BJ (cell line): ENCODE measurements around the gene TEX261. TPM values are rescaled to one million over a fixed set of nuclear protein-coding genes. Genes with fewer than 3 reads are reported as not detected.

ENCODE experiments used
- CTCF ChIA-PET: fragments of 350-600 bp; formaldehyde crosslinking; extraction: SDS; loops from one replicate; lab custom pipeline; 2021; ENCODE audit warnings: antibody characterized with exemption, inconsistent platforms; lab: Yijun Ruan, JAX
- POLR2A ChIA-PET: fragments of 300-600 bp; sonication (Branson Sonifier 250); formaldehyde crosslinking; extraction: SDS; loops from one replicate; lab custom pipeline; 2021; ENCODE audit warnings: antibody characterized with exemption; lab: Charles Lee
- DNase-seq: peaks from one replicate; pipeline ENCODE4 v3.0.0-alpha.2; 2011; ENCODE audit warnings: low read depth
- H3K27me3 ChIP-seq: 2 replicates; pipeline ENCODE4 v1.6.0; 2011; ENCODE audit warnings: low read length; ENCODE audit not compliant: control insufficient read depth, insufficient read depth
- H3K36me3 ChIP-seq: 2 replicates; pipeline ENCODE4 v1.5.1; 2011; ENCODE audit warnings: low read length; ENCODE audit not compliant: control insufficient read depth, insufficient read depth
- H3K4me3 ChIP-seq: 2 replicates; pipeline ENCODE4 v1.5.1; 2011; ENCODE audit warnings: low read depth, mild to moderate bottlenecking, control low read depth, low read length
- polyA plus RNA-seq: library from polyadenylated mRNA; depleted of rRNA; stranded (reverse); fragments of >200 nt; gene quantifications from 2 replicates; pipeline ENCODE4 v1.2.3, GENCODE V29; 2011
- TF ChIP-seq, protein P1 (sequence below): IDR thresholded peaks from 2 replicates; pipeline ENCODE4 v1.5.1; 2011; ENCODE audit warnings: low read depth, mild to moderate bottlenecking, control low read depth, inconsistent platforms, low read length, moderate library complexity; ENCODE audit not compliant: insufficient read depth

Gene TEX261
- polyA plus RNA-seq, 1 experiment: 83.2 TPM

DNA sequence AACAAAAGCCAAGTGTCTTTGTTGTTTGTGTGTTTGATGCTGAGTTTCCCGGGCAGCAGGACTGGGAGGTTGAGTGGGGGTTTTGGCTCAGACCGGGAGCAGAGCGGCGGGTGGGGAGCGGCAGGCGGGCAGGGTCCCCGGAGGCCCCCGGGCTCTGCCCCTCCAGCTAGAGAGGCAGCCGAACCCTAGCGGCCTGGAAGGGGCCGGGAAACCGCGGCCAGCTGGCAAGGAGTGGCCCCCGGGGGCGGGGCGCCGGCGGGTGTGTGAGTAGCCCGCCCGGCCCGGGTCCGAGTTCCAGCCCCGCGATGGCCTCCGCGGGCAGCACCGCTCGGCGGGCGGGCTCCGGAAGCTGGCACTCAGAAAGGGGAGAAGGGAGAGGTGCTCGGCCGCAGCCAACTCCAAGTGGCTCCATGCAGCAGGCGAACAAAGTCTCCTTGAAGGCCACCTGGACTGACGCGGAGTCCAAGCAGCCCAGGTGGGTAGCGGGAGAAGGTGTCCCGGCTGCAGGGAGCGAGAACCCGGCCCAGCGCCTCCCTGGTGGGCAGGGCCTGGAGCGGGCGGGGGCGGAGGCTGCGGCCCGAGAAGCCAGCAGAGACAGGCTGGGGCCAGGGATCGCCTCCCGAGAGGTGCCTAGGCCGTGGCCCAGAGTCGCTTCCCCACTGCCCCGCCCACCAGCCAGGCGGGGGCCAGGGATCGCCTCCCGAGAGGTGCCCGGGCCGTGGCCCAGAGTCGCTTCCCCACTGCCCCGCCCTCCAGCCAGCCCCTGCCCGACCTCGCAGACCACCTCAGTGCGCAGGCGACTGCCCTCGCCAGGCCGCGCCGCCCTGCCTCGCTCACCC, 16.1 kb downstream of the TEX261 start, which contains the start of gene ANKRD53:
TSS of gene ANKRD53 (plus strand) at position 290 of the 839 bp plus-strand sequence. CDS start at position 306, 16 bp downstream.
- POLR2A ChIA-PET: no interaction called here
- H3K36me3 ChIP-seq: 0 out of 2 replicates have a peak, but pooled peaks cover 1% of the 10 kb centered on the region
- CTCF ChIA-PET: interaction anchor here (0.6 to 4.6 kb wide), 15 partner anchors 8 to 116 kb away, joined by 3 to 44 read pairs (median 3); no protein-coding TSS in a partner anchor
- H3K27me3 ChIP-seq: no peaks in the 10 kb centered on the region
- H3K4me3 ChIP-seq: peak within 1 kb of the TSS; percentile 51
- DNase-seq: no peak
- TF ChIP-seq, protein P1, sequence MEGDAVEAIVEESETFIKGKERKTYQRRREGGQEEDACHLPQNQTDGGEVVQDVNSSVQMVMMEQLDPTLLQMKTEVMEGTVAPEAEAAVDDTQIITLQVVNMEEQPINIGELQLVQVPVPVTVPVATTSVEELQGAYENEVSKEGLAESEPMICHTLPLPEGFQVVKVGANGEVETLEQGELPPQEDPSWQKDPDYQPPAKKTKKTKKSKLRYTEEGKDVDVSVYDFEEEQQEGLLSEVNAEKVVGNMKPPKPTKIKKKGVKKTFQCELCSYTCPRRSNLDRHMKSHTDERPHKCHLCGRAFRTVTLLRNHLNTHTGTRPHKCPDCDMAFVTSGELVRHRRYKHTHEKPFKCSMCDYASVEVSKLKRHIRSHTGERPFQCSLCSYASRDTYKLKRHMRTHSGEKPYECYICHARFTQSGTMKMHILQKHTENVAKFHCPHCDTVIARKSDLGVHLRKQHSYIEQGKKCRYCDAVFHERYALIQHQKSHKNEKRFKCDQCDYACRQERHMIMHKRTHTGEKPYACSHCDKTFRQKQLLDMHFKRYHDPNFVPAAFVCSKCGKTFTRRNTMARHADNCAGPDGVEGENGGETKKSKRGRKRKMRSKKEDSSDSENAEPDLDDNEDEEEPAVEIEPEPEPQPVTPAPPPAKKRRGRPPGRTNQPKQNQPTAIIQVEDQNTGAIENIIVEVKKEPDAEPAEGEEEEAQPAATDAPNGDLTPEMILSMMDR: no peak

DNA sequence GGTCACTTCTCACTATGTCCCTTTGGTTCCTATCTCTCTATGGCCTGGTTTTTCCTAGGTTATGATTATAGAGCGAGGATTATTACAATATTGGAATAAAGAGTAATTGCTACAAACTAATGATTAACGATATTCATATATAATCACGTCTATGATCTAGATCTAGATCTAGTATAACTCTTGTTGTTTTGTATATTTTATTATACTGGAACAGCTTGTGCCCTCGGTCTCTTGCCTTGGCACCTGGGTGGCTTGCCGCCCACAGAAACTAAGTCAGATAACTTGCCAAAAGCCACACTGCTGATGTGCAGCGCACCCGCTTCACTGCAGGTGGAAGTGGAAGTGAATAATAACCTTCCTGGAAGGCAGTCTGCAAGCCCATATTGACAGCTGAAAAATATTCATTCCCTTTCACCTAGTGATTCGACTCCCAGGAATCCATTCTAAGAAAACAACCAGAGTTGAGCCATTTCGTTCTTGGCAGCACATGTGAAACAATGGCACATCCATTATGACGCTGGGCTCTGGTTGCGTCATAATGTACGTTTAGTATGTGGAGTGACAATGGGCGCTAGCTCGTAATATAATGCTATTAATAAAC, 17.0 kb downstream of the TEX261 start:
- TF ChIP-seq, protein P1: no peak
- DNase-seq: peak; percentile 24
- Histone ChIP-seq H3K36me3 (0 out of 2 replicates have a peak, but pooled peaks cover 1% of the 10 kb centered on the region), H3K27me3 (no peaks in the 10 kb centered on the region), H3K4me3 (peak overlapping the region; percentile 51)
- POLR2A ChIA-PET: interaction anchor here (0.6 kb wide), 2 partner anchors 30 to 187 kb away, joined by 3 to 15 read pairs; partner anchors contain the start of gene FIGLA
- CTCF ChIA-PET: interaction anchor here (0.7 to 4.6 kb wide), 13 partner anchors 9 to 106 kb away, joined by 3 to 44 read pairs (median 3); no protein-coding TSS in a partner anchor

DNA sequence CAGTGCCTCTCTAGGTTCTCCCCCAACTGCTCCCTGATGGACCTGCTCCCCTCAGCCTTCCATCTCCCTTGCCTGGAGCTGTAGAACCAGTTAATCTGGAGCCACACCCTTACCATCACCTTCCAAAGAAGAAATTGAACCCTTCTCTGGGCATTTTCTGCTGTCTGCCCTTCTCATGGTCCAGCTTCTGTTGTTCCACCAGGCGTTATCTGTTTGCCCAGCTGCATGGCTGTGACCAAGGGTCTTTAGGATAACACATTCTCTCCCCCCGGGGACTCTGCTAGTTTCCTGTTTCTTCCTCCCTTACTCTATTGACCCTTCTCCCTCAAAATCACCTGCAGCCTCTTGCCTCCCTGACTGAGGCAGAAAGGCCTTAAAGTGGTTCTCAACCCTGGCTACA, 19.4 kb downstream of the TEX261 start:
- DNase-seq: no peak
- POLR2A ChIA-PET: no interaction called here
- Histone ChIP-seq H3K36me3 (0 out of 2 replicates have a peak, but pooled peaks cover 1% of the 10 kb centered on the region), H3K27me3 (no peaks in the 10 kb centered on the region), H3K4me3 (no peak overlapping the region)
- CTCF ChIA-PET: interaction anchor here (1.1 to 3.3 kb wide), 5 partner anchors 9 to 104 kb away, joined by 3 to 26 read pairs (median 5); no protein-coding TSS in a partner anchor
- TF ChIP-seq, protein P1: no peak

DNA sequence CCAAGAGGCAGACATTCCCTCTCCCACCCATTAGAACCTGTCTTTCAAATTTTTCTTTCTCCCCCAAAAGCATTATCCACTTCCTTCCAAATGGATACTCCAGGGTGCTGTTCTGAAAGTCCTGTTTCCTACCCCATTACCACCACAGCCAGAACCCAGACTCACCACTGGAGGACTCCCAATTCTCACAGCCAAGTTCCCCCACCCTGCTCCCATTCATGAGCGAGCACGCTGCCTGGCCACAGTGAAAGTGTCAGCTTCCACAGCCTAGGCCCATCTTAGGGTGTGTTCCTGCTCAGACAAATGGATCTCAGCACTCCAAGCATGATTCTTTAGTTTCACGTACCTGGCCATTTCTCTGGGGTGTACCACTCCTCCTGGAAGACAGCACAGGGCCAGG, 20.1 kb downstream of the TEX261 start:
- Histone ChIP-seq H3K36me3 (0 out of 2 replicates have a peak, but pooled peaks cover 1% of the 10 kb centered on the region), H3K27me3 (no peaks in the 10 kb centered on the region), H3K4me3 (no peak overlapping the region)
- no peak for DNase-seq
- TF ChIP-seq, protein P1: no peak
- POLR2A ChIA-PET: no interaction called here
- CTCF ChIA-PET: interaction anchor here (1.1 to 3.3 kb wide), 5 partner anchors 10 to 103 kb away, joined by 3 to 26 read pairs (median 5); no protein-coding TSS in a partner anchor
